ENCODE measurements around the gene AFF3.

DNA sequence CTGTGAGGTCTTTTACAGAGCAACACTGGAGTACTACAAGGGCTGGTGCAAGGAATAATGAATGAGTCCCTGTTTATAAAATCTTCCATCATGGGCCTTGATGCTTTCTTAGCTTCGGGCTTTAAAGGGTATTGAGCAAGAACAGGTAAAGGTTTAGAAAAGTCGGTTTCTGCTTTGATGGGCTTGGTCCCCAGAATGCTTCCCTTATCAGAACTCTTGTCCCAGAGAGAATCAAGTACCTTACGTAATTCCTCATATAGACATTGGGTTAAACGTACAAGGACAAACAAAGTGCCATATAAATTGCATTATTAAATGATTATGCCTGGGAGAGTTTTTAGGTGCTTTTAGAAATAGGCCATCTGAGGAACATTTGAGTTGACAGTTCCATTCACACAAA, 628.0 kb downstream of the AFF3 start:
- TF ChIP-seq, protein P1, sequence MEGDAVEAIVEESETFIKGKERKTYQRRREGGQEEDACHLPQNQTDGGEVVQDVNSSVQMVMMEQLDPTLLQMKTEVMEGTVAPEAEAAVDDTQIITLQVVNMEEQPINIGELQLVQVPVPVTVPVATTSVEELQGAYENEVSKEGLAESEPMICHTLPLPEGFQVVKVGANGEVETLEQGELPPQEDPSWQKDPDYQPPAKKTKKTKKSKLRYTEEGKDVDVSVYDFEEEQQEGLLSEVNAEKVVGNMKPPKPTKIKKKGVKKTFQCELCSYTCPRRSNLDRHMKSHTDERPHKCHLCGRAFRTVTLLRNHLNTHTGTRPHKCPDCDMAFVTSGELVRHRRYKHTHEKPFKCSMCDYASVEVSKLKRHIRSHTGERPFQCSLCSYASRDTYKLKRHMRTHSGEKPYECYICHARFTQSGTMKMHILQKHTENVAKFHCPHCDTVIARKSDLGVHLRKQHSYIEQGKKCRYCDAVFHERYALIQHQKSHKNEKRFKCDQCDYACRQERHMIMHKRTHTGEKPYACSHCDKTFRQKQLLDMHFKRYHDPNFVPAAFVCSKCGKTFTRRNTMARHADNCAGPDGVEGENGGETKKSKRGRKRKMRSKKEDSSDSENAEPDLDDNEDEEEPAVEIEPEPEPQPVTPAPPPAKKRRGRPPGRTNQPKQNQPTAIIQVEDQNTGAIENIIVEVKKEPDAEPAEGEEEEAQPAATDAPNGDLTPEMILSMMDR (conservative IDR thresholded peaks at IDR 0.05; ENCODE audit: low read depth, low read length), result no peak
- TF ChIP-seq EZH2 (IDR thresholded peaks at IDR 0.05; ENCODE audit: borderline replicate concordance, low read depth, low read length, poor library complexity, severe bottlenecking), result no peak

All from A673 (cell line).